GM12878 (cell line): Measurements from ENCODE around the gene MMD2.

ENCODE experiments used
- CTCF ChIP-seq, 3 experiments: IDR thresholded peaks in 2 of 3; conservative IDR thresholded peaks in 1 of 3; 2 replicates each; pipeline ENCODE4 v1.5.1; 2011; ENCODE audit warnings: low read depth in 3 of 3, low read length in 3 of 3, mild to moderate bottlenecking in 3 of 3, control low read depth in 2 of 3, moderate library complexity in 2 of 3, inconsistent platforms in 1 of 3, mixed read lengths in 1 of 3; ENCODE audit not compliant: control insufficient read depth in 2 of 3, insufficient read depth in 1 of 3; ENCODE audit errors: extremely low read depth in 1 of 3
- EZH2 ChIP-seq: IDR thresholded peaks from 2 replicates; pipeline ENCODE4 v1.6.1; 2012; ENCODE audit warnings: low read depth, mild to moderate bottlenecking, control low read depth, inconsistent platforms, low read length, borderline replicate concordance; ENCODE audit not compliant: control insufficient read depth
- FOXK2 ChIP-seq: fragments of 450-650 bp; IDR thresholded peaks from 2 replicates; pipeline ENCODE4 v1.6.1; 2017; ENCODE audit warnings: mild to moderate bottlenecking, moderate library complexity
- KDM1A ChIP-seq: fragments of 200-600 bp; sonication (generic); IDR thresholded peaks from 2 replicates; pipeline ENCODE4 v1.6.1; 2016; ENCODE audit warnings: borderline replicate concordance
- RAD21 ChIP-seq: IDR thresholded peaks from 2 replicates; pipeline ENCODE4 v1.6.1; 2011; ENCODE audit warnings: mild to moderate bottlenecking, low read depth, low read length, moderate library complexity; ENCODE audit not compliant: insufficient read depth
- TAF1 ChIP-seq: IDR thresholded peaks from 2 replicates; pipeline ENCODE4 v1.6.1; 2011; ENCODE audit warnings: mild to moderate bottlenecking, low read depth, low read length, borderline replicate concordance
- TCF3 ChIP-seq: IDR thresholded peaks from 2 replicates; pipeline ENCODE4 v1.6.1; 2012; ENCODE audit warnings: low read depth, mild to moderate bottlenecking, low read length, borderline replicate concordance; ENCODE audit not compliant: insufficient read depth
- ZBTB11 ChIP-seq: fragments of 450-650 bp; formaldehyde crosslinking; IDR thresholded peaks from 2 replicates; pipeline ENCODE4 v1.5.0; 2022; ENCODE audit warnings: mild to moderate bottlenecking, missing genetic modification characterization

- TF ChIP-seq FOXK2 (no peak), KDM1A (no peak), TAF1 (no peak), CTCF (IDR thresholded peaks at IDR 0.05 in 2 of 3, conservative IDR thresholded peaks at IDR 0.05 in 1 of 3; ENCODE audit: control insufficient read depth in 2 of 3, extremely low read depth in 1 of 3, insufficient read depth in 1 of 3, low read depth in 3 of 3, low read length in 3 of 3) (no peak), EZH2 (no peak), RAD21 (no peak), ZBTB11 (no peak), TCF3 (no peak)
Observed at GRCh38 chr7:4879396-4880081, 79.4 kb downstream of the MMD2 start.
